GM18517 (cell line): ENCODE data around the gene DNAJC9.

Experiments used
- ATAC-seq: cut with Tn5 transposase; IDR thresholded peaks from one replicate; pipeline ENCODE4 v1.9.1; 2021; ENCODE audit warnings: mild to moderate bottlenecking, moderate library complexity; ENCODE audit not compliant: unreplicated experiment

The DNAJC9 gene

GRCh38 chr10:73239908-73240307 is 7.1 kb downstream of the DNAJC9 start:
- ATAC-seq, result no peak

GRCh38 chr10:73238990-73239566 is 8.0 kb downstream of the DNAJC9 start:
- no peak for ATAC-seq

DNA sequence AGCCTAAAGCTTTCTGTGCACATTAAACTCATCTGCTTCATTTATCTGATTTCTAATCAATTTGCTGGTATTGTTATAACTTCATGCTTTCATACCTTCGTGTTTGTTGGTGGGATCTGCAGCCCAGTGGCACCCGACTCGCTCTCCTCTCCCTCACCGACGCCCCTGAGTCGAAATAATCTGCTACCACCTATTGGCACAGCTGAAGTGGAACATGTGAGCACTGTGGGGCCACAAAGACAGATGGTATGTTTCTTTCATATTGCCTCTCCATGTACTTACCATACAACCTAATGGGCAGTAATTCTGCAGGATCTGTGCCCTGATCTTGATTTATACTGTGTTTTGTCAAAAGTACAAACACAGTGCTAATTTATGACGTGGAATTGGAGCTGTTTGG is 12.4 kb downstream of the DNAJC9 start:
- no peak for ATAC-seq

DNA sequence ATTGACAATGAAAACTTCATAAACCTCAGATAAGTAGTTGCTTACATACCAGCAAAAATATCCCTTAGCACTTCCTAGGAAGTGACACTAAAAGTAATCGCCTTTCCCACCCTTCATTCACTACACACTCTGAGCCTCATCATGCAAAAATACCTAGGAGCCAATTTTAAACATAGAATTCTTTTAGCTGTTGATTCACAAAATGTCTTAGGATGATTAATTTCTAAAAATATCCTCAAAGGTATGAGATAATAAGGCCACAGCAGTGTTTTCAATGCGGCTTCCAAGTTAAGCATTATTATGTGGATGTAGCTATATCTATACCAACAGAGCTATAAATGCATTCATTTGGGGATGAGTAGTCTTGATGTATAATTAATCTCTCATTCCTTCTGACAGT is 13.2 kb downstream of the DNAJC9 start:
- ATAC-seq, result no peak

GRCh38 chr10:73232887-73233286 is 14.2 kb downstream of the DNAJC9 start:
- ATAC-seq, result no peak

- no peak for ATAC-seq
Measured at GRCh38 chr10:73229567-73229966, 17.5 kb downstream of the DNAJC9 start.

DNA sequence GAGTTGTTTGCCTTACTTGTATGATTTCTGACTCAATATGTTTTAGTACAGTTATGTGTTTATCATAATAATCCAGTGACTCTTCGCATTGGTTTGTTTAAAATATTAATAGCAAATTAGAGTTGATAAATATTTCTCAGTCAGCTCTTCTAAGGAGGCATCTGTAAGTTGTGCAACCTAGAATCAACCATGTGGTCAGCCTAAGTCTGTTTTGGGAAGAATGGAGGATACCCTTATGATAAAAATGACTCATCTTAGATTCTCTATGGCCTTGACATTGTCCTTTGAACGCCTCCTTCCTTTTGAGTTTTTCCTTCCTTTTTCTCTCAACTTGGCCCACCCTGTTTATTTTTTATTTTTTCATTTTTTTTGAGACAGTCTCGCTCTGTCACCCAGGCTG is 18.8 kb downstream of the DNAJC9 start:
- no peak for ATAC-seq

GRCh38 chr10:73226663-73227062 is 20.4 kb downstream of the DNAJC9 start:
- no peak for ATAC-seq

GRCh38 chr10:73225518-73225917 is 21.5 kb downstream of the DNAJC9 start:
- no peak for ATAC-seq

DNA sequence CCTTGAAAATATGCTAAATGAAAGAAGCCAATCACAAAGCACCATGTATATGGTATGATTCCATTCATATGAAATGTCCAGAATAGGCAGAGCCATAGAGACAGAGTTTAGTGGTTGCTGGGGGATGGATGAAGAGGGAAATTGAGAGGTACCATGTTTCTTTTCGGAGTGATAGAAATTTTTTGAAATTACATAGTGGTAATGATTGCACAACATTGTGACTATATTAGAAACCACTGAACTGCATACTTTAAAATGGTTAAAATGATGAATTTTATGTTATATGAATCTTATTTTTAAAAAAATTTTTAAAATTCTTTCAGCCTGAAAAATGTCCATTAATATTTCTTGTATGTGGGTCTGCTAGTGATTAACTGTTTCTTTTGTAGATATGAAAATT is 26.1 kb downstream of the DNAJC9 start:
- ATAC-seq, result no peak

- no peak for ATAC-seq
Measured at GRCh38 chr10:73219384-73219783, 27.7 kb downstream of the DNAJC9 start.

- no peak for ATAC-seq
Measured at GRCh38 chr10:73218431-73219191, 28.4 kb downstream of the DNAJC9 start.

DNA sequence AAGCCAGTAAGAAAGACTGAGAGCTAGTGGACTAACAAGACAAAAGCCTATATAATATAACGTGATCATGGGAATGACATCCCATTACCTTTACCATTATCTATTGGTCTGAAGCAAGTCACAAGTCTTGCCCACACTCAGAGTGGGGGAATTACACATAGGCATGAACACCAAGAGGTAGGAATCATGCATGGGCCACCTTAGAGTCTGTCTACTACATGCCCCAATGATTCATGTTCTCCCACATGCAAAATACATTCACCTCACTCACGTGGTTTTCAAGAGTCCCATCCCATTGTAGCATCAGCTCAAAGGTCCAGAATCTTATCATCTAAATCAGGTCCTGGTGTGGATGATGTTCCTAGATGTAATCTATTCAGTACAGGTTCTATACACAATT is 29.4 kb downstream of the DNAJC9 start:
- ATAC-seq, result no peak

DNA sequence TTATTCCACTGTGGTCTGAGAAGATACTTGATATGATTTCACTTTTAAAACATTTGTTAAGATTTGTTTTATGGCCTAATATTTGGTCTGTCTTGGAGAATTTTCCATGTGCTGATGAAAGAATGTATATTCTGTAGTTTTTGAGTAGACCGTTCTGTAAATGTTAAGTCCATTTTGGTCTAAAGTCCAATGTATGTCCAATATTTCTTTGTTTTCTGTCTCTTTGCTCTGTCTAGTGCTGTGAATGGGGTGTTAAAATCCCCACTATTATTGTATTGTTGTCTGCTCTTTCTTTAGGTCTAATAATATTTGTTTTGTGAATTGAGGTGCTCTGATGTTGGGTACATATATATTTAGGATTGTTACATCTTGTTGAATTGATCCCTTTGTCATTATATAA is 31.3 kb downstream of the DNAJC9 start:
- ATAC-seq, result no peak

DNA sequence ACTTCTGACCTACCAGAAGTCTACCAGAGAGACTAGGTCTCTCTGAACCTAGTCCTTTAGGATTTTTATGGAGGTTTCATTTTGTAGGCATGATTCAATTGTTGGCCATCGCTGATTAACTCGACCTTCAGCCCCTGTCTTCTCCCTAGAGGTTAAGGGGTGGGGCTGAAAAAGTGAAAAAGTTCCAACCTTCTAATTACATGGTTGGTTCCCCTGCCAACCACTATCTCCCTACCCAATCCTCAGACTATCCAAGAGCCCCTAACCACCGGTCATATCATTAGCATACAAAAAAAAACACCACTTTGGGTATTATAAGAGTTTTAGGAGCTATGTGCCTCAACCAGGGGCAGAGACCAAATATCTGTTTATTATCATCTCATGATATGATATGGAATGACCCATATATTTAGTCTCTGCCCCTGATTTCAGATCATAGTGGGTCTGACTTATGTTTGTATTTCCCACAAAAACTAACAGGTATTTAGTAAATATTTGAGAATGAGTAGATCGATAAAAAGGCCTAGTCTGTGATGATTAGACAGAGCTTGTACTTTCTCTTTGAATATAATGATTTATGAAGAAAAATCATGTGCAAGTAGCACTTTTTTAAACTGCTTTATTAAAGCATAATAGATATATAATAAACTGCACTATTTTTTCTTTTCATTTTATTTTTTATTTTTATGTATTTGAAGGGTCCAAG is 35.8 kb downstream of the DNAJC9 start:
- ATAC-seq, result no peak

GRCh38 chr10:73210395-73211105 is 36.5 kb downstream of the DNAJC9 start:
- no peak for ATAC-seq

DNA sequence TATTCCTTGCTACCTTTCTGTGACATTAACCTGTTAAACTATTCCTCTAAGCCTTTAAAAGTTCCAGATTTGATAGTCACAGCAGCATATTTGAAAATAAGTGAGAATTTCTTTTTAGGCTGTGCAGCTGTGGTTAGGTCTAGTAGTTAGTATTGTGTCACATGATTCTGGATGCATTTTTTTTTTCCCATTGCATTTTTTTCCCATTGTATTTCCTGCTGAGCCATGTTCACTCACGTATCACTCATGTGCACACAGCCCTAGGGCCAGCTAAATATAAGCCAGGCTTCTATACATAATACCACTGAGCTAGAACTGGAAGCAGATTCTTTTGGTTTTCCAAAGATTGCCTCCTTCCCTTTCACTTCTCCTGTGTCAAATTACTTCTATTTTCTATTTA is 37.4 kb downstream of the DNAJC9 start:
- no peak for ATAC-seq

DNA sequence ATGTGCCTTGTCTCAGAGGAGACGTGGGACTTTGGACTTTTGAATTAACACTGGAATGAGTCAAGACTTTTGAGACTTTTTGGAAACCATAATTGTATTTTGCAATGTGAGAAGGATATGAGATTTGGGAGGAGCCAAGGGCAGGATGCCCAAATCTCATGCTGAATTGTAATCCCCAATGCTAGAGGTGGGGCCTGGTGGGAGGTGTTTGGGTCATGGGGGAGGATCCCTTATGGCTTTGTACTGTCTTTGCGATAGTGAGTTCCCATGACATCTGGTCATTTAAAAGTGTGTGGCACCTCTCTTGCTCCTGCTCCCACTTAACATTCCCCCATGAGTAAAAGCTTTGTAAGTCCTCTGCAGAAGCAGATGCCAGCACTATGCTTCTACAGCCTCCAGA is 39.2 kb downstream of the DNAJC9 start:
- no peak for ATAC-seq

GRCh38 chr10:73206385-73206784 is 40.7 kb downstream of the DNAJC9 start:
- ATAC-seq, result no peak

GRCh38 chr10:73205890-73206289 is 41.2 kb downstream of the DNAJC9 start:
- ATAC-seq, result no peak

DNA sequence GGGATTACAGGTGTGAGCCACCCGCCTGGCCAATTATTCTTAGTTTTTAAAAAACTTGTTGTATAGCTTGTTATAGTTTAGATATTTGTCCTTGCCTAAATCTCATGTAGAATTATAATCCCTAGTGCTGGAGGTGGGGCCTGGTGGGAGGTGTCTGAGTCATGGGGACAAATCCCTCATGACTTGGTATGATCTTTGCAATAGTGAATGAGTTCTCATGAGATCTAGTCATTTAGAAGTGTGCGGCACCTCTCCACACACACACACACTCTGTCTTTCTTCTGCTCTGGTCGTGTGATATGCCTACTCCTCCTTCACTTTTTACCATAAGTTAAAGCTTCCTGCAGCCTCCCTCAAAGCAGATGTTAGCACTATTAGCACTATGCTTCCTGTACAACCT is 42.0 kb downstream of the DNAJC9 start:
- no peak for ATAC-seq
